ENCODE results near the gene CORIN. TPM values are rescaled to one million over a fixed set of nuclear protein-coding genes. Genes with fewer than 3 reads are reported as not detected.

CORIN gene
- total and polyA plus RNA-seq, 4 donors = 0.15 to 9.1 (median 1.0) TPM

DNA sequence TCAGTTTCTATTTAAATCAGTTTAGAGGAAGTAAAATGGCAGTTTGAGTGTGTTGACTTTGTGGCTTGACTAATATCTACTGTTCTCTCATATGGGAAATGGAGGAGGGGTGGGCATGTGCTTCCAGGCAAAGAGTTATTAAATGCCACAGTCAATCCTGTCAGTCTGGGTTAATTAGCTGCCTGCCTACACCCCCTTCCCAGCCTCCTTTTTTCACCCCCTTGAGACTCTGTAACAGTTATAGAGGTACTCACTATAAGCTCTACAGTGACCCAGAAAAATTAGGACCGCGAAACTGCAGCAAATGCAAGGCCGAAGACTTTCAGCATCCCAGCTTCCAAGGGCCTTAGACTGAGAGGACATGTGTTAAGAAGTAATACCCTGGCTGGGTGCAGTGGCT is 165.2 kb downstream of the CORIN start:
- Histone ChIP-seq H3K4me1 (ENCODE audit: control insufficient read depth in 5 of 5, insufficient read depth in 5 of 5, low read length in 5 of 5) (no peaks in the 10 kb centered on the region), H3K27me3 (ENCODE audit: control insufficient read depth in 3 of 3, insufficient read depth in 3 of 3, low read length in 2 of 3) (no peaks in the 10 kb centered on the region), H3K36me3 (ENCODE audit: control insufficient read depth in 4 of 4, insufficient read depth in 4 of 4, low read length in 4 of 4) (peaks cover 0 to 3% (median 0%) of the 10 kb centered on the region in 4 donors), H3K9me3 (ENCODE audit: control insufficient read depth in 4 of 4, insufficient read depth in 3 of 4, low read length in 3 of 4) (no peaks in the 10 kb centered on the region), H3K4me3 (no peak overlapping the region), H3K9ac (ENCODE audit: insufficient read depth in 1 of 2, low read length in 2 of 2) (no peak overlapping the region), H3K27ac (ENCODE audit: low read depth in 1 of 2, low read length in 1 of 2) (no peak overlapping the region)
- no peak for DNase-seq
- TF ChIP-seq, protein P1, sequence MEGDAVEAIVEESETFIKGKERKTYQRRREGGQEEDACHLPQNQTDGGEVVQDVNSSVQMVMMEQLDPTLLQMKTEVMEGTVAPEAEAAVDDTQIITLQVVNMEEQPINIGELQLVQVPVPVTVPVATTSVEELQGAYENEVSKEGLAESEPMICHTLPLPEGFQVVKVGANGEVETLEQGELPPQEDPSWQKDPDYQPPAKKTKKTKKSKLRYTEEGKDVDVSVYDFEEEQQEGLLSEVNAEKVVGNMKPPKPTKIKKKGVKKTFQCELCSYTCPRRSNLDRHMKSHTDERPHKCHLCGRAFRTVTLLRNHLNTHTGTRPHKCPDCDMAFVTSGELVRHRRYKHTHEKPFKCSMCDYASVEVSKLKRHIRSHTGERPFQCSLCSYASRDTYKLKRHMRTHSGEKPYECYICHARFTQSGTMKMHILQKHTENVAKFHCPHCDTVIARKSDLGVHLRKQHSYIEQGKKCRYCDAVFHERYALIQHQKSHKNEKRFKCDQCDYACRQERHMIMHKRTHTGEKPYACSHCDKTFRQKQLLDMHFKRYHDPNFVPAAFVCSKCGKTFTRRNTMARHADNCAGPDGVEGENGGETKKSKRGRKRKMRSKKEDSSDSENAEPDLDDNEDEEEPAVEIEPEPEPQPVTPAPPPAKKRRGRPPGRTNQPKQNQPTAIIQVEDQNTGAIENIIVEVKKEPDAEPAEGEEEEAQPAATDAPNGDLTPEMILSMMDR (IDR thresholded peaks at IDR 0.05; ENCODE audit: control extremely low read depth, extremely low read depth) = no peak
- WGBS, 2 donors = 78 to 100% methylated on average over 3 of the region's 3 CpGs
- ATAC-seq (ENCODE audit: insufficient read depth, low FRiP score) = no peak

DNA sequence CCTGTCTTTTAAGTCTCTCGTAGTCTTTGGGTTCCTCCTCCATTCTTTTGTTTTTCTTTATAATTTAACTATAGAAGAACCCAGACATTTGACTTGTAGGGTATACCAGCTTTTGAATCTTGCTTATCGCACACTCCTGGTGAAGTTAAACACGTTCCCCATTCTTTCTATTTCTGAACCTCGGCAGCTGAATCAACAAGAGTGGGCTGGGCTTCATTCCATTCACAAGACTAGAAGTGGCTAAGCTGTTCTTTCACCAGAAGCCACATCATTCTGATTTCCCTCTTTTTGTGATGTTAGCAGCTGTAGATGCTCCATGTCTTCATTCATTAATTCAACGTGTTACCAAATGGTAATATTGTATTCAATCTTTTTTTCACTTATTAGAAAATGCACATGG is 167.9 kb downstream of the CORIN start:
- ATAC-seq (ENCODE audit: insufficient read depth, low FRiP score) (no peak), DNase-seq (peak in 2 of 3 donors; percentile 33 to 64)
- WGBS, 2 donors = 60 to 72% methylated on average over 5 of the region's 5 CpGs
- H3K9ac ChIP-seq (ENCODE audit: insufficient read depth in 1 of 2, low read length in 2 of 2) = no peak overlapping the region
- TF ChIP-seq, protein P1 (IDR thresholded peaks at IDR 0.05; ENCODE audit: control extremely low read depth, extremely low read depth) = no peak
- no peaks in the 10 kb centered on the region for H3K9me3 ChIP-seq (ENCODE audit: control insufficient read depth in 4 of 4, insufficient read depth in 3 of 4, low read length in 3 of 4)
- no peaks in the 10 kb centered on the region for H3K4me1 ChIP-seq (ENCODE audit: control insufficient read depth in 5 of 5, insufficient read depth in 5 of 5, low read length in 5 of 5)
- no peak overlapping the region for H3K4me3 ChIP-seq
- H3K27ac ChIP-seq (ENCODE audit: low read depth in 1 of 2, low read length in 1 of 2) = no peak overlapping the region
- H3K36me3 ChIP-seq (ENCODE audit: control insufficient read depth in 4 of 4, insufficient read depth in 4 of 4, low read length in 4 of 4) = peaks cover 0 to 3% (median 0%) of the 10 kb centered on the region in 4 donors
- no peaks in the 10 kb centered on the region for H3K27me3 ChIP-seq (ENCODE audit: control insufficient read depth in 3 of 3, insufficient read depth in 3 of 3, low read length in 2 of 3)

DNA sequence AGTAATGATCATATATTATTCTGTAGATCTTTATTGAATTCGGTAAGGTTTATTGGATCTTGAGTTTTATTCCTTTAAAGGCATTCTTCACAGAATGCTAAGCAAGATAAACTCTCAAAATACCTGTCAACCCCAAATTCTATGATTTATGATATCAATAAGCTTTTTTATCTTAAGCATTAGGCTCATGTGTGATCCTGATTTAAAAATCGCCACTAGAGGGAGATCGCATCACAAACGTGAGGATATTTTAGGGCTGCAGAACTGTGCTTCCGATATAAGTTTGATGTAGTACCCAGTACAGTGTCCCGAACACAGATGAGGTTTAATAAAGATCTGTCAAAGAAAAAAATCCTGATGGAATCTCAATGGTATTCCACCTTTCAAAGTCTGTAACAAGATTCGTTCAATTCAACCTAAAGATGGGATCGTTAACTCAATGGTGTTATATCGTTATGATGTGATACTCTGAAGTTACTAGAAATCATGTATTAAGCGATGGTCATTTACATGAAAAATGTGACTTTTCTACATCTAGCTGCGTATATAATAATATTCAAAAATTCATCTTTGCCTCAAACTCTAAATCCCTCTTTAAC is 169.0 kb downstream of the CORIN start:
- WGBS, 2 donors = 33 to 35% methylated on average over 11 of the region's 11 CpGs
- H3K4me1 ChIP-seq (ENCODE audit: control insufficient read depth in 5 of 5, insufficient read depth in 5 of 5, low read length in 5 of 5) = no peaks in the 10 kb centered on the region
- no peaks in the 10 kb centered on the region for H3K27me3 ChIP-seq (ENCODE audit: control insufficient read depth in 3 of 3, insufficient read depth in 3 of 3, low read length in 2 of 3)
- H3K36me3 ChIP-seq (ENCODE audit: control insufficient read depth in 4 of 4, insufficient read depth in 4 of 4, low read length in 4 of 4) = peaks cover 0 to 3% (median 0%) of the 10 kb centered on the region in 4 donors
- no peak overlapping the region for H3K27ac ChIP-seq (ENCODE audit: low read depth in 1 of 2, low read length in 1 of 2)
- H3K4me3 ChIP-seq = no peak overlapping the region
- TF ChIP-seq, protein P1 (IDR thresholded peaks at IDR 0.05; ENCODE audit: control extremely low read depth, extremely low read depth) = peak; percentile 52
- ATAC-seq (ENCODE audit: insufficient read depth, low FRiP score) (no peak), DNase-seq (peak; percentile 33 to 87 (median 76))
- H3K9me3 ChIP-seq (ENCODE audit: control insufficient read depth in 4 of 4, insufficient read depth in 3 of 4, low read length in 3 of 4) = no peaks in the 10 kb centered on the region
- no peak overlapping the region for H3K9ac ChIP-seq (ENCODE audit: insufficient read depth in 1 of 2, low read length in 2 of 2)

DNA sequence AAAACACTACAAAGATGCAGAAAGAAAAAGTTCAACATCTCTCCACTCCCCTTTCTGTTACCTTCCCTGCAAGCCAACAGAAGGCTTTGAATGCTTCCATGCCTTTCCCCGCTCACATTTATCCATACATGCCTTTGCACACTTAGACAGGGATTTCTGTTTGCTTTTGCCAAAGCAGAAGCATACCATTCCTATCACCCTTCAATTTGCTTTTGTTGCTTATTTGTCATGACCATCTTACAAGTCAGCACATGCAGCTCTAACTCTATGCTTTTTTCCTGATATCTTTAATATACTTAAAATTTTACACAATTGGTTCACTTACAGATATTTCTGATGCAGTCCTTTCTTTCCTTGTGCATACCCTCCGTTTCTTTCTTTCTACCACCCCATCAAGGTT is 169.6 kb downstream of the CORIN start:
- no peaks in the 10 kb centered on the region for H3K4me1 ChIP-seq (ENCODE audit: control insufficient read depth in 5 of 5, insufficient read depth in 5 of 5, low read length in 5 of 5)
- H3K36me3 ChIP-seq (ENCODE audit: control insufficient read depth in 4 of 4, insufficient read depth in 4 of 4, low read length in 4 of 4) = peaks cover 0 to 3% (median 0%) of the 10 kb centered on the region in 4 donors
- no peak overlapping the region for H3K4me3 ChIP-seq
- TF ChIP-seq, protein P1 (IDR thresholded peaks at IDR 0.05; ENCODE audit: control extremely low read depth, extremely low read depth) = no peak
- DNase-seq (no peak), ATAC-seq (ENCODE audit: insufficient read depth, low FRiP score) (no peak)
- H3K9ac ChIP-seq (ENCODE audit: insufficient read depth in 1 of 2, low read length in 2 of 2) = no peak overlapping the region
- H3K9me3 ChIP-seq (ENCODE audit: control insufficient read depth in 4 of 4, insufficient read depth in 3 of 4, low read length in 3 of 4) = no peaks in the 10 kb centered on the region
- no peak overlapping the region for H3K27ac ChIP-seq (ENCODE audit: low read depth in 1 of 2, low read length in 1 of 2)
- no peaks in the 10 kb centered on the region for H3K27me3 ChIP-seq (ENCODE audit: control insufficient read depth in 3 of 3, insufficient read depth in 3 of 3, low read length in 2 of 3)
- 92 to 94% methylated on average over 2 of the region's 2 CpGs for WGBS, 2 donors

Data from lung (tissue), 12 donors.